ENCODE data around the gene MEGF11. TPM values are rescaled to one million over a fixed set of nuclear protein-coding genes. Genes with fewer than 3 reads are reported as not detected.
A peak's percentile ranks its signal among the peaks of the same experiment; 100 is the strongest.

MEGF11 gene
- total RNA-seq, 1 experiment from 2014 or later = 1.2 TPM

DNA sequence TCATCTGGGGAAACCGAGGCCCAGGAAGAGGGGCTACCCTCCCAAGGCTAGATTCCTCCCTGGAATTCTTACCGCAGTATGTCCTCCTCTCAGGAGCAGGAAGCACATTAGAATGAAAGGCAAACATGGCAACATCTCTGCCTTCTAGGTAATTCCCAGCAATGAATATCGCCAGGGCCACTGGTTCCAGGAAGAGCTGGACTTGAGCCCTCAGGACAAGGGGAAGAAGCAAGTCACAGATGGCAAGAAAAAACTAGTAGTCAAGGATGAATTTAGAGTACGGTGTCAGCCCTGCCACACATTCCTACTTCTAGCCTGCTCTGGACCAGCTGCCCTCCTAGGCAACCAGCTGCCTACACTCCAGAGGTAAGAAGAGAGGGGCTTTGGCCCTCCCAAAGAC, 42.9 kb downstream of the MEGF11 start:
- no peak overlapping the region for H2AK5ac ChIP-seq (ENCODE audit: insufficient read length, low read length)
- no peak overlapping the region for H3K4me3 Mint-ChIP-seq
- H3K4me1 Mint-ChIP-seq = peaks cover 0 to 11% of the 10 kb centered on the region in 2 experiments; a peak in 2 of 4 replicates

More for the DNA sequence above, 42.9 kb downstream of the MEGF11 start:
- TF ChIP-seq, protein P1, sequence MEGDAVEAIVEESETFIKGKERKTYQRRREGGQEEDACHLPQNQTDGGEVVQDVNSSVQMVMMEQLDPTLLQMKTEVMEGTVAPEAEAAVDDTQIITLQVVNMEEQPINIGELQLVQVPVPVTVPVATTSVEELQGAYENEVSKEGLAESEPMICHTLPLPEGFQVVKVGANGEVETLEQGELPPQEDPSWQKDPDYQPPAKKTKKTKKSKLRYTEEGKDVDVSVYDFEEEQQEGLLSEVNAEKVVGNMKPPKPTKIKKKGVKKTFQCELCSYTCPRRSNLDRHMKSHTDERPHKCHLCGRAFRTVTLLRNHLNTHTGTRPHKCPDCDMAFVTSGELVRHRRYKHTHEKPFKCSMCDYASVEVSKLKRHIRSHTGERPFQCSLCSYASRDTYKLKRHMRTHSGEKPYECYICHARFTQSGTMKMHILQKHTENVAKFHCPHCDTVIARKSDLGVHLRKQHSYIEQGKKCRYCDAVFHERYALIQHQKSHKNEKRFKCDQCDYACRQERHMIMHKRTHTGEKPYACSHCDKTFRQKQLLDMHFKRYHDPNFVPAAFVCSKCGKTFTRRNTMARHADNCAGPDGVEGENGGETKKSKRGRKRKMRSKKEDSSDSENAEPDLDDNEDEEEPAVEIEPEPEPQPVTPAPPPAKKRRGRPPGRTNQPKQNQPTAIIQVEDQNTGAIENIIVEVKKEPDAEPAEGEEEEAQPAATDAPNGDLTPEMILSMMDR (conservative IDR thresholded peaks at IDR 0.05) = no peak
- Histone ChIP-seq H2BK20ac (ENCODE audit: low read depth, low read length, poor library complexity, severe bottlenecking) (no peak overlapping the region), H3K9ac (ENCODE audit: extremely low read depth, insufficient read length, low read length) (no peak overlapping the region), H3K56ac (ENCODE audit: insufficient read length, low read depth, low read length) (no peak overlapping the region), H2BK12ac (ENCODE audit: insufficient read length, low read depth, low read length) (no peak overlapping the region), H4K8ac (replicated peaks; ENCODE audit: insufficient read length, low read depth, low read length) (no peak overlapping the region), H3K4me1 (ENCODE audit: insufficient read depth, low read length) (no peaks in the 10 kb centered on the region), H4K91ac (ENCODE audit: insufficient read length, low read depth, low read length) (no peak overlapping the region), H3K4ac (ENCODE audit: low read depth, low read length) (no peak overlapping the region), H2AFZ (ENCODE audit: low read length) (no peak overlapping the region), H3K27me3 (ENCODE audit: insufficient read depth, low read length) (no peaks in the 10 kb centered on the region), H3T11ph (ENCODE audit: low read length) (no peak overlapping the region), H3K4me2 (ENCODE audit: insufficient read depth, insufficient read length, low read length) (no peak overlapping the region), H3K18ac (ENCODE audit: insufficient read length, low read depth, low read length) (no peak overlapping the region), H4K5ac (ENCODE audit: insufficient read length, low read depth, low read length) (no peak overlapping the region), H2BK5ac (ENCODE audit: insufficient read length, low read length) (no peak overlapping the region), H3K79me1 (ENCODE audit: insufficient read depth, low read depth, low read length, poor library complexity, severe bottlenecking) (no peaks in the 10 kb centered on the region), H2BK15ac (ENCODE audit: low read depth, low read length) (no peak overlapping the region), H3K23me2 (ENCODE audit: insufficient read length, low read depth, low read length, poor library complexity, severe bottlenecking) (no peaks in the 10 kb centered on the region), H4K20me1 (ENCODE audit: control insufficient read depth, insufficient read depth, insufficient read length) (no peaks in the 10 kb centered on the region), H3K9me3 (ENCODE audit: control insufficient read depth, low read depth, low read length) (no peaks in the 10 kb centered on the region), H3K23ac (ENCODE audit: insufficient read length, low read depth, low read length) (no peak overlapping the region), H2BK120ac (ENCODE audit: low read depth, low read length, poor library complexity, severe bottlenecking) (no peak overlapping the region), H3K79me2 (ENCODE audit: insufficient read depth, low read length) (no peaks in the 10 kb centered on the region), H3K27ac (ENCODE audit: insufficient read length, low read depth, low read length) (no peak overlapping the region), H3K14ac (ENCODE audit: insufficient read depth, low read length) (no peak overlapping the region; the same call in 1 of the 2 replicates)
- no peaks in the 10 kb centered on the region for H3K36me3 Mint-ChIP-seq (ENCODE audit: insufficient read depth in 1 of 3, low read depth in 3 of 3)
- no peak for DNase-seq
- H3K9me3 Mint-ChIP-seq = peaks cover 4% of the 10 kb centered on the region in 2 experiments; a peak in 4 of 5 replicates
- peak overlapping the region in 1 of 3 experiments; percentile 30; a peak in 1 of 7 replicates for H3K27ac Mint-ChIP-seq
- peaks cover 6% of the 10 kb centered on the region for H3K27me3 Mint-ChIP-seq (ENCODE audit: low read depth)
- WGBS (ENCODE audit: extremely low coverage, insufficient read length, low lambda C conversion rate) = no CpG with 5 or more reads among the region's 4 CpGs
